Panc1 (cell line): ENCODE measurements around the gene H1-8. TPM values are rescaled to one million over a fixed set of nuclear protein-coding genes. Genes with fewer than 3 reads are reported as not detected.
"Not testable (repeated sequence)": the region's sequence is repeated elsewhere in the genome, so short reads cannot be mapped to it uniquely, and the experiment has no call there.

Experiments
- ATAC-seq: fragments of 200-7000 bp; cut with Tn5 transposase; 2 replicates; pipeline ENCODE4 v1.9.1; 2020; ENCODE audit warnings: mild to moderate bottlenecking, moderate library complexity
- Bru-seq: library from RNA; stranded (reverse); fragments of 400-500 nt; gene quantifications from one replicate; lab custom pipeline; 2021; lab: Mats Ljungman, UMichigan
- BruChase-seq, 2 experiments: library from RNA; stranded (reverse); fragments of 400-500 nt; gene quantifications; one replicate each; lab custom pipeline; 2021; lab: Mats Ljungman, UMichigan
- BruUV-seq: library from RNA; stranded (reverse); fragments of 400-500 nt; replicated peaks from 2 replicates; lab custom pipeline; 2021; lab: Mats Ljungman, UMichigan
- CTCF ChIA-PET: fragments of 300-600 bp; sonication (Branson Sonifier 250); formaldehyde crosslinking; loops from one replicate; lab custom pipeline; 2022; ENCODE audit warnings: antibody characterized with exemption; lab: Charles Lee
- POLR2A ChIA-PET: fragments of 300-600 bp; sonication (Branson Sonifier 250); formaldehyde crosslinking; loops from one replicate; lab custom pipeline; 2022; ENCODE audit warnings: antibody characterized with exemption; lab: Charles Lee
- DNase-seq: peaks from one replicate; pipeline ENCODE4 v3.0.0-alpha.2; 2010; ENCODE audit warnings: low read depth, low spot score
- H3K27ac ChIP-seq: 2 replicates; pipeline ENCODE4 v1.5.1; 2011; ENCODE audit warnings: mild to moderate bottlenecking, low read length, inconsistent platforms
- H3K27me3 ChIP-seq: fragments of 200-500 bp; sonication (Bioruptor generic); 2 replicates; pipeline ENCODE4 v1.6.0; 2014; ENCODE audit warnings: low read length, inconsistent platforms; ENCODE audit not compliant: control insufficient read depth, insufficient read depth
- H3K36me3 ChIP-seq: fragments of 200-500 bp; sonication (Bioruptor generic); 2 replicates; pipeline ENCODE4 v1.5.1; 2014; ENCODE audit warnings: inconsistent platforms, mild to moderate bottlenecking, low read length, moderate library complexity; ENCODE audit not compliant: control insufficient read depth, insufficient read depth
- H3K4me1 ChIP-seq: 2 replicates; pipeline ENCODE4 v1.5.1; 2011; ENCODE audit warnings: inconsistent platforms, mild to moderate bottlenecking, low read length, moderate library complexity; ENCODE audit not compliant: control insufficient read depth, insufficient read depth
- H3K4me3 ChIP-seq, 2 experiments: 2 replicates each; pipeline ENCODE4 v1.5.1; 2011 to 2012; ENCODE audit warnings: low read depth in 2 of 2, low read length in 2 of 2, mild to moderate bottlenecking in 2 of 2, inconsistent platforms in 1 of 2, moderate library complexity in 1 of 2
- H3K9me3 ChIP-seq: fragments of 200-500 bp; sonication (Bioruptor generic); 2 replicates; pipeline ENCODE4 v1.5.1; 2014; ENCODE audit warnings: low read depth, mild to moderate bottlenecking, inconsistent platforms, low read length, moderate library complexity; ENCODE audit not compliant: control insufficient read depth, insufficient read depth
- CTCF ChIP-seq: fragments of 450-650 bp; IDR thresholded peaks from 2 replicates; pipeline ENCODE4 v1.5.1; 2017; ENCODE audit warnings: mild to moderate bottlenecking
- POLR2AphosphoS5 ChIP-seq: IDR thresholded peaks from 2 replicates; pipeline ENCODE4 v1.6.1; 2012; ENCODE audit warnings: mild to moderate bottlenecking, low read depth, low read length, moderate library complexity
- SIN3A ChIP-seq: IDR thresholded peaks from 2 replicates; pipeline ENCODE4 v1.6.1; 2012; ENCODE audit warnings: low read depth, mild to moderate bottlenecking, low read length, moderate library complexity, borderline replicate concordance; ENCODE audit not compliant: insufficient read depth
- TCF7L2 ChIP-seq: IDR thresholded peaks from 2 replicates; pipeline ENCODE4 v1.6.1; 2011; ENCODE audit warnings: mild to moderate bottlenecking, low read depth, low read length, inconsistent platforms
- in situ Hi-C: cut with HindIII; loops from 2 replicates; pipeline ENCODE4 v1.10.0; 2016; ENCODE audit warnings: low sequenced_read_pairs, low pct_unique_long_range_greater_than_20kb
- intact Hi-C: fragments of 100-400 bp; cut with micrococcal nuclease; formaldehyde crosslinking; loops from one replicate; pipeline ENCODE4 v1.10.0; 2022; ENCODE audit not compliant: unreplicated experiment
- long read RNA-seq: library from polyadenylated mRNA; unstranded; transcript quantifications from one replicate; pipeline ENCODE4 v2.0.0, GENCODE V29; 2021; ENCODE audit not compliant: unreplicated experiment
- polyA plus RNA-seq: library from polyadenylated mRNA; unstranded; fragments of >200 nt; gene quantifications from one replicate; pipeline ENCODE4 v1.2.1, GENCODE V29; 2012; ENCODE audit warnings: missing spikeins; ENCODE audit not compliant: insufficient read length
- total RNA-seq: library from RNA; stranded (reverse); gene quantifications from one replicate; pipeline ENCODE4 v1.2.1, GENCODE V29; 2021; ENCODE audit not compliant: unreplicated experiment
- TF ChIP-seq, protein P1 (sequence below), 2 experiments: IDR thresholded peaks; 2 replicates each; pipeline ENCODE4 v1.6.1; 2011 to 2012; ENCODE audit warnings: low read depth in 2 of 2, control low read depth in 1 of 2, low read length in 1 of 2, mild to moderate bottlenecking in 1 of 2, moderate library complexity in 1 of 2; ENCODE audit not compliant: insufficient read depth in 1 of 2

H1-8 gene, protein sequence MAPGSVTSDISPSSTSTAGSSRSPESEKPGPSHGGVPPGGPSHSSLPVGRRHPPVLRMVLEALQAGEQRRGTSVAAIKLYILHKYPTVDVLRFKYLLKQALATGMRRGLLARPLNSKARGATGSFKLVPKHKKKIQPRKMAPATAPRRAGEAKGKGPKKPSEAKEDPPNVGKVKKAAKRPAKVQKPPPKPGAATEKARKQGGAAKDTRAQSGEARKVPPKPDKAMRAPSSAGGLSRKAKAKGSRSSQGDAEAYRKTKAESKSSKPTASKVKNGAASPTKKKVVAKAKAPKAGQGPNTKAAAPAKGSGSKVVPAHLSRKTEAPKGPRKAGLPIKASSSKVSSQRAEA
- total RNA-seq: not detected
- not detected for polyA plus RNA-seq
- Bru-seq, nascent RNA: not detected
- not detected for BruChase-seq, experiment 1, labeled RNA remaining after a 2-hour chase
- not detected for BruChase-seq, experiment 2, labeled RNA remaining after a 6-hour chase
- long read RNA-seq: 0 reads

DNA sequence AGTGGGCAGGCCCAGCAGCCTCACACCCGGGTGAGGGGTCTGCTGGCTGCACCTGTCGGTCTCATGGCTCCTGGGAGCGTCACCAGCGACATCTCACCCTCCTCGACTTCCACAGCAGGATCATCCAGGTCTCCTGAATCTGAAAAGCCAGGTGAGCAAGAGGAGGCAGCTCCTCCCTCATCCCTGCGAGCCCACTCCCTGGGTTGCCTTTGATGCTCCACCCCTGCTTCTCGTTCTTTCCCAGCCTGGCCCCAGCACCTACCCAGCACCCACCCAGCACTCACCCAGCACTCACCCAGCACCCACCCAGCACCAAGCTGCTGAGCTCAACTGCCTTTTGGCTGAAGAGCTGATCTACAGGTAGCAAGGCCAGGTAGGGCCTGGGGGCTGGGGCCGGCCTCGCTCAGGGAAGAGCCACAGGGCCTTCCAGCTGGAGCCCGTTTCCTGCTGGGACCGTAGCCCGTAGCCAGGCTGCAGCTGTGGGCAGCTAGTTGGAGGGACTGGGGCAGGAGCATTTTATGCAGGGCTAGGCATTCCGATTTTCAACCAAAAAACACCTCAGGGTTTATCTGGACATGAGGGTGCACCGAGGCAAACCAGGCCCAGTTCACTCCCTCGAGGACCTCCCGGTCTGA lies at the start of gene H1-8:
TSS of gene H1-8 (plus strand) at position 20 of the 635 bp plus-strand sequence. CDS start at position 64, 44 bp downstream.
- CTCF ChIA-PET: no interaction called here
- H3K27me3 ChIP-seq: no peaks in the 10 kb centered on the region
- ATAC-seq (peak; percentile 19; the same call in 1 of the 2 replicates), DNase-seq (no peak)
- no TSS peak for BruUV-seq
- no peaks in the 10 kb centered on the region for H3K9me3 ChIP-seq
- no peak within 1 kb of the TSS for H3K27ac ChIP-seq
- intact Hi-C loops (no loop called here), in situ Hi-C loops (no loop called here)
- POLR2A ChIA-PET: no interaction called here
- no peak for TF ChIP-seq SIN3A
- no peak for TF ChIP-seq TCF7L2
- no peak for TF ChIP-seq POLR2AphosphoS5
- TF ChIP-seq, protein P1, sequence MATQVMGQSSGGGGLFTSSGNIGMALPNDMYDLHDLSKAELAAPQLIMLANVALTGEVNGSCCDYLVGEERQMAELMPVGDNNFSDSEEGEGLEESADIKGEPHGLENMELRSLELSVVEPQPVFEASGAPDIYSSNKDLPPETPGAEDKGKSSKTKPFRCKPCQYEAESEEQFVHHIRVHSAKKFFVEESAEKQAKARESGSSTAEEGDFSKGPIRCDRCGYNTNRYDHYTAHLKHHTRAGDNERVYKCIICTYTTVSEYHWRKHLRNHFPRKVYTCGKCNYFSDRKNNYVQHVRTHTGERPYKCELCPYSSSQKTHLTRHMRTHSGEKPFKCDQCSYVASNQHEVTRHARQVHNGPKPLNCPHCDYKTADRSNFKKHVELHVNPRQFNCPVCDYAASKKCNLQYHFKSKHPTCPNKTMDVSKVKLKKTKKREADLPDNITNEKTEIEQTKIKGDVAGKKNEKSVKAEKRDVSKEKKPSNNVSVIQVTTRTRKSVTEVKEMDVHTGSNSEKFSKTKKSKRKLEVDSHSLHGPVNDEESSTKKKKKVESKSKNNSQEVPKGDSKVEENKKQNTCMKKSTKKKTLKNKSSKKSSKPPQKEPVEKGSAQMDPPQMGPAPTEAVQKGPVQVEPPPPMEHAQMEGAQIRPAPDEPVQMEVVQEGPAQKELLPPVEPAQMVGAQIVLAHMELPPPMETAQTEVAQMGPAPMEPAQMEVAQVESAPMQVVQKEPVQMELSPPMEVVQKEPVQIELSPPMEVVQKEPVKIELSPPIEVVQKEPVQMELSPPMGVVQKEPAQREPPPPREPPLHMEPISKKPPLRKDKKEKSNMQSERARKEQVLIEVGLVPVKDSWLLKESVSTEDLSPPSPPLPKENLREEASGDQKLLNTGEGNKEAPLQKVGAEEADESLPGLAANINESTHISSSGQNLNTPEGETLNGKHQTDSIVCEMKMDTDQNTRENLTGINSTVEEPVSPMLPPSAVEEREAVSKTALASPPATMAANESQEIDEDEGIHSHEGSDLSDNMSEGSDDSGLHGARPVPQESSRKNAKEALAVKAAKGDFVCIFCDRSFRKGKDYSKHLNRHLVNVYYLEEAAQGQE (IDR thresholded peaks at IDR 0.05; ENCODE audit: insufficient read depth in 1 of 2, low read depth in 2 of 2, low read length in 1 of 2): no peak
- TF ChIP-seq CTCF: no peak
- no peak within 1 kb of the TSS for H3K4me3 ChIP-seq
- no peaks in the 10 kb centered on the region for H3K36me3 ChIP-seq
- H3K4me1 ChIP-seq: no peaks in the 10 kb centered on the region

DNA sequence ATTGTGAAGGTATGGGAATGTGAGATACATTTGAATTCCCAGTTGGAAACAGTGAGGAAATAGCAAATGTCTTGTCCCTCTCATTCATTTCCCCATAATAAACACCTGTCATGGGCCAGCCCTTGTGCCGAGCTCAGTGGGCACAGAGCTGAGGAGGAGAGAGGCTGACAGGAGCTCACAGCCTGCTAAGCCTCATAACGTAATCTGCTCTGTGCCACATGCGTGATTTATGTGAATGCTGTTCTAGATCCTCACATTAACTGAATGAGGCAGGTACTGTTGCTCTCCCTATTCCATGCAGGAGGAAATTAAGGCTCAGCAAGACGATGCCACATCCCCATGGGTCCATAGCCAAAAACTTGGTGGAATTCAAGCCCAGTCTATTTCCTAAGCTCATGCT lies 49.8 kb upstream of the H1-8 start:
- peaks cover 2% of the 10 kb centered on the region; the same call in 1 of the 2 replicates for H3K36me3 ChIP-seq
- CTCF ChIA-PET: interaction anchor here (0.7 kb wide), 1 partner anchor 31 kb away, joined by 9 read pairs; no protein-coding TSS in a partner anchor
- H3K4me3 ChIP-seq: no peak overlapping the region
- in situ Hi-C loops (no loop called here), intact Hi-C loops (loop anchor here (5.0 kb wide), 3 partner anchors 64 to 439 kb away; no protein-coding TSS in a partner anchor)
- H3K27me3 ChIP-seq: no peaks in the 10 kb centered on the region
- H3K27ac ChIP-seq: no peak overlapping the region
- no TSS peak for BruUV-seq
- TF ChIP-seq CTCF: no peak
- no peak for TF ChIP-seq POLR2AphosphoS5
- no peak for TF ChIP-seq SIN3A
- no peak for TF ChIP-seq TCF7L2
- TF ChIP-seq, protein P1 (IDR thresholded peaks at IDR 0.05; ENCODE audit: insufficient read depth in 1 of 2, low read depth in 2 of 2, low read length in 1 of 2): no peak
- ATAC-seq (no peak), DNase-seq (no peak)
- POLR2A ChIA-PET: interaction anchor here (0.6 kb wide), 1 partner anchor 21 kb away, joined by 3 read pairs; no protein-coding TSS in a partner anchor
- no peaks in the 10 kb centered on the region for H3K9me3 ChIP-seq
- peaks cover 4% of the 10 kb centered on the region; the same call in 1 of the 2 replicates for H3K4me1 ChIP-seq

- BruUV-seq, H3K4me1 ChIP-seq, in situ Hi-C loops, DNase-seq, H3K27me3 ChIP-seq, H3K36me3 ChIP-seq, H3K4me3 ChIP-seq, CTCF ChIA-PET, H3K9me3 ChIP-seq: not testable (repeated sequence)
- POLR2A ChIA-PET: interaction anchor here (0.6 kb wide), 1 partner anchor 164 kb away, joined by 5 read pairs; no protein-coding TSS in a partner anchor
- peak overlapping the region; percentile 29; the same call in 1 of the 2 replicates for H3K27ac ChIP-seq
- peak; percentile 2; the same call in 1 of the 2 replicates for ATAC-seq
- intact Hi-C loops: loop anchor here (5.0 kb wide), 3 partner anchors 63 to 438 kb away; no protein-coding TSS in a partner anchor
Measured at GRCh38 chr3:129494499-129494898, 48.5 kb upstream of the H1-8 start.
